NCI-H2227 (cell line): ENCODE measurements around the gene LCMT2.
A peak's percentile ranks its signal among the peaks of the same experiment; 100 is the strongest.

ENCODE experiments used
- DNase-seq: peaks from one replicate; lab custom pipeline; 2025; ENCODE audit not compliant: unreplicated experiment; lab: John Stamatoyannopoulos, UW

LCMT2 gene, protein sequence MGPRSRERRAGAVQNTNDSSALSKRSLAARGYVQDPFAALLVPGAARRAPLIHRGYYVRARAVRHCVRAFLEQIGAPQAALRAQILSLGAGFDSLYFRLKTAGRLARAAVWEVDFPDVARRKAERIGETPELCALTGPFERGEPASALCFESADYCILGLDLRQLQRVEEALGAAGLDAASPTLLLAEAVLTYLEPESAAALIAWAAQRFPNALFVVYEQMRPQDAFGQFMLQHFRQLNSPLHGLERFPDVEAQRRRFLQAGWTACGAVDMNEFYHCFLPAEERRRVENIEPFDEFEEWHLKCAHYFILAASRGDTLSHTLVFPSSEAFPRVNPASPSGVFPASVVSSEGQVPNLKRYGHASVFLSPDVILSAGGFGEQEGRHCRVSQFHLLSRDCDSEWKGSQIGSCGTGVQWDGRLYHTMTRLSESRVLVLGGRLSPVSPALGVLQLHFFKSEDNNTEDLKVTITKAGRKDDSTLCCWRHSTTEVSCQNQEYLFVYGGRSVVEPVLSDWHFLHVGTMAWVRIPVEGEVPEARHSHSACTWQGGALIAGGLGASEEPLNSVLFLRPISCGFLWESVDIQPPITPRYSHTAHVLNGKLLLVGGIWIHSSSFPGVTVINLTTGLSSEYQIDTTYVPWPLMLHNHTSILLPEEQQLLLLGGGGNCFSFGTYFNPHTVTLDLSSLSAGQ

DNA sequence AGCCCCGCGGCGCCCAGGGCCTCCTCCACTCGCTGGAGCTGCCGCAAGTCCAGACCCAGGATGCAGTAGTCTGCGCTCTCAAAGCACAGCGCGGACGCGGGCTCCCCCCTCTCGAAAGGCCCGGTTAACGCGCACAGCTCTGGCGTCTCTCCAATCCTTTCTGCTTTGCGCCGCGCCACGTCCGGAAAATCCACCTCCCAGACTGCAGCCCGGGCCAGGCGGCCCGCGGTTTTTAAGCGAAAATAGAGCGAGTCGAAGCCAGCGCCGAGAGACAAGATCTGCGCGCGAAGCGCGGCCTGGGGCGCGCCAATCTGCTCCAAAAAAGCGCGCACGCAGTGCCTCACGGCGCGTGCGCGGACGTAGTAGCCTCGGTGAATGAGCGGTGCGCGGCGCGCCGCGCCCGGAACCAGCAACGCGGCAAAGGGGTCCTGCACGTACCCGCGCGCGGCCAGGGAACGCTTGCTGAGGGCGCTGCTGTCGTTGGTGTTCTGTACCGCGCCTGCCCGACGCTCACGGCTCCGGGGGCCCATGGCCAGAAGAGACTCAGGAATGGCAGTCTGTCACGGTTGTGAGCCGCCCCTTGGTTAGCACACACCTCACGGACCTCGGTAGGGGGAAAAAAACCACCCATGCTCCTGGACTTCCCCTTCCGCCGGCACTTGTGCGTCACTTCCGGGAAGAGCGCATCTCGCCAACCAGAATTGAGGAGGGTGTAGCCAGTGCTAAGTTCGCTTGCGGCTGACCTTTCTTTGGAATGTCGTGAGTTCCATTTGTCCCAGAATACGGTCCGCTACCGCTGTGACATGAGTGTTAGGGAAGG is at the start of gene LCMT2:
TSS of gene LCMT2 (minus strand) at position 614 of the 820 bp plus-strand sequence. CDS start at position 530, 84 bp downstream.
- peak; percentile 92 for DNase-seq

DNA sequence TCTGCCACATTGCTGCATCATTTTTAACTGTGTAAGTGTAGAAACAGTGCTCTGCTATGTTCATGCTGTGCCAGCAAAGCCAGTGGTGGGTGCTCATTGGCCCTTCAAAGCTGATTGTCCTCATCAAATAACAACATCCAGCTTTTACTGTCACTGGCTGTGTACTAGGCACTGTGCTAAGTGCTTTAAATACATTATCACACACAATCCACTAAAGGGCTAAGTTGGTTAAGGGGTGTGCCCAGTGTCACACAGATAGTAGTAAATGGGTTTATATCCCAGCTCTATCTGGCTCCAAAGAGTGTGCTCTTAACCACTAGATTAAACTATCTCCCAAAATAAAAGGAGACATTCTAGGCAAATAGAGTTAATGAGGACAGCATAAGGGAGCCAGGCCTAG is 48.2 kb upstream of the LCMT2 start:
- no peak for DNase-seq

DNA sequence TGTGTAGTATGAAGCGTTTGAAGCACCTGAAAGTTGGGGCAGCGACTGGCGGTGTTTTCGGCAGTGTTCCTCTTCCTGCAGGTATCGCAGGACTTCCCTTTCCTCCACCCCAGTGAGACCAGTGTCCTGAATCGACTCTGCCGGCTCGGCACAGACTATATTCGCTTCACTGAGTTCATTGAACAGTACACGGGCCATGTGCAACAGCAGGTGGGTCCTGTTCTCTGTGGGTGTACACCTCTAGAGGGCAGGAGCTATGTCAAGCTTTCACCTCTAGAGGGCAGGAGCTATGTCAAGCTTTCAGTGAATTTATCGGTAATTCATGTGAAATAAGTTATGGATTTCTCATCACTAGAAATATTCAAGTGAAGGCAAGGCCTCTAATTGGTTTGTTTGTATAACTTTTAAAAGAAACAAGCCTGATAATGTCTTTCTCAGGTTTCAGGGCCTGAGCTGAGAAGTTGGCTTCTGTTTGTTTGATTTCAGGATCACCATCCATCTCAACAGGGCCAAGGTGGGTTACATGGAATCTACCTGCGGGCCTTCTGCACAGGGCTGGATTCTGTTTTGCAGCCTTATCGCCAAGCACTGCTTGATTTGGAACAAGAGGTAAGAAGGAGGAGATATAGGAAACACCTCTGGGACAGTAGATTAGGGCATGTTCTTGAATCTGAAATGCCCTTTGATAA is 45.8 kb upstream of the LCMT2 start:
- DNase-seq = peak; percentile 42

DNA sequence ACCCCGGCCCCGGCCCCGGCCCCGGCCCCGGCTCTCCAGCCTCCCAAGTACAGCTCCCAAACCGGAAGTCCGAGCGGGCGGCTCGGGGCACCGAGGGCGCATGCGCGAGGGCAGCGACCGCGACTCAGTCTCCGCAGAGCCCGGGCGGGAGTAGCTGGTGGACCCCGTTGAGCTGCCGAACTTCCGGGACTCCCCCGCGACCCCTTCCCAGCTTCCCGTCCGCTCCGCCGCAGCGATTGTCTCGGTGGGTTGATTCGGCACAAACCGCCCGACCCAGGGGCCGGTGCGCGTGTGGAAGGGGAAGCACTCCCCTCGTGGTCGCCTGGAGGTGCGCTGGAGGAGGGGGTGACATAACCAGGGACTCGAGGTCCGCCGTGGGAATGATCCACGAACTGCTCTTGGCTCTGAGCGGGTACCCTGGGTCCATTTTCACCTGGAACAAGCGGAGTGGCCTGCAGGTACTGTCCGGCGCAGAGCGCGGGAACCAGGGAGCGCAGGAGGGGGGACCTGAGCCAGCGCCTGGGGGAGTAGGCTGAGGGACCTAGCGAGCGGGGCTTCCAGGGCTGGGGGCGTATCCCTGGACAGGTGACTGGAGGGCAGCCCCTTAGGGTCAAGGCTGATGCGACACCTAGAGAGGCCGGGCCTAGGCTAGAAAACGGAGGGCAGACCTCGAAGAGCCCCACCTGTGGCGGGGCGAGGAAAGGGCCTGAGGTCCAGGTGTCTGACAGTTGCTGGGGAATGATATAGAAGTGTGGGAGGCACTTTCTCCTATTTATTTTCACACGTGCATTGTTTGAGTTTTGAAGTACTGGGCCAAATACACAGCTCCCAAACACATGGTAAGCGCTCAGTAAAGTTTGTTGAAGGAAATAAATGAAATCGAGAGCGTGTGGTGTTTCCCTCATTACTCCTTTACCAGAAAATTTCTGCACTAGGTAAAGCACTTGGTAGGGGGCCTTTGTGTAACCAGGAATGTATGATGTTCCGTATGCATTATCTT is 40.9 kb upstream of the LCMT2 start, which contains the start of the genes TUBGCP4 and ZSCAN29:
TSS of gene TUBGCP4 (plus strand) at position 127 of the 1,000 bp plus-strand sequence. CDS start at position 381, 254 bp downstream.
TSS of gene ZSCAN29 (minus strand) at position 69 of the 1,000 bp plus-strand sequence. CDS start 1,130 bp downstream, outside the sequence.
- DNase-seq = peak; percentile 88

DNA sequence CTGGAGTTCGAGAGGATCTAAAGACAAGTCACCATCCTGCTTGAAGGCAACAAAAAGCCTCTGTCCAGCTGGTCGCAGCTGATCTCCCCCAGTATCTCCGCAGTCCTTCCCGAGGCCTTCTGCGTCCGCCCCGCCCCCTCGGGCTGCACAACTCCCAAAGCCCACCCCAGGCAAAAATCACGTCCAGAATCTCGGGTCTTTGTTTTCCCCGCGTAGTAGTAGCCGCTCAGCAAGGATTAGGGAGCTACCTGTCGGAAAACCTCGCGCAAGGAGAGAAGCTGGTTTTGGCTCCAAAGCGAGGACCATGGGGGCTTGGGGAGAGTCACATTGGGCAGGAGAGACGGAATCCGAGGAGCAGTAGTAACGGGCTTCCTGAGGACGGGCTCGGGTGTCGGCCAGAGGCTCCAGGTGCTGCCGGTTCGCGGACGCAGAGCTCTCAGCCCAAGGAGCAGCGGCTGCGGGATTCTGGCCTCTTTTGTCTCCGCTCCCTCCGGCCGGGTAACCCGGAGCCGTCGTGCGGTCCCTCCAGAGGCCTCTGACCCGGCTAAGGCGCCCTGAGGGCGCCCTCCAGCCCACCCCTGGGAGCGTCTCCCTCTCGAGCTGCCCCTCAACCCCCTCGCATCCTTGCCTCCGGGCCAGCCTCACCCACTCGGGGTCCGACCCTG is 40.1 kb upstream of the LCMT2 start:
- peak; percentile 20 for DNase-seq

DNA sequence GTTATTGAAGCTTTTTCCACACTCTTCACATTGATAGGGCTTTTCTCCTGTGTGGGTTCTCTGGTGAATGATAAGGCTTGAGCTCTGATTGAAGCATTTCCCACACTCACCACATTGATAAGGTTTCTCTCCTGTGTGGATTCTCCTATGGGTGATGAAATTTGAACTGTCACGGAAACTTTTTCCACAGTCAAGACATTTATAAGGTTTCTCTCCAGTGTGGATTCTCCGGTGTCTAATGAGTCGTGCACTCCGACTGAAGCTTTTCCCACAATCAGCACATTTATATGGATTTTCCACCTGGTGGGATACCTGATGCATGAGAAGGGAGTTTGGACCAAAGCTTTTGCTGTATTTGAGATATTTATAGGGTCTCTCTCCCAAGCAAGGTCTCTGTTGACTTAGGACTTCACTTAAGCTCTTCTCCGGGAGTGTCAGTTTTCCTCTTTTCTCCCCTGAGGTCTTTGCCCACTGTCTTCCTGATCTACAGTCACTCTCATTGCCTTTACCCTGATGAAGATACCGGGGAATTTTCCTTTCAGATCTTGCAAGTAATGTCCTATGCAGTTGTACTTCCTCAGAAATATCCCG is 31.0 kb upstream of the LCMT2 start:
- DNase-seq = no peak

DNA sequence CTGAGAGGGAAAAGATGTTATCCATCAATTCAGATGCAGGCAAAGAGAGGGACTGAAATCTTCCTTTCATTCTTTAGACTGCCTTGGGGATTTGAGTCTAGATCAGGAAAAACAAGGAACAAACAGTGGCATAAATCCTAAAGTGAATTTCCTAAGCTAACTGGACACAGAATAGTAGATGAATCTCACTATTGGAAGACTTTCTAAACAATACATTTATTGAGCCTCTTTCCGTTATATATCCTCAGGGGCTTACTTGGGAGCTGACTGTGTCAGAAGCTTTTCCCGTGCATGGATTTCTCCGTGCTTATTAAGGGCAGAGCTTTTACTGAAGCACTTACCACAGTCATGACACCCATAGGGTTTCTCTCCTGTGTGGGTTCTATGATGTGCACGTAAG is 30.4 kb upstream of the LCMT2 start:
- DNase-seq = no peak

DNA sequence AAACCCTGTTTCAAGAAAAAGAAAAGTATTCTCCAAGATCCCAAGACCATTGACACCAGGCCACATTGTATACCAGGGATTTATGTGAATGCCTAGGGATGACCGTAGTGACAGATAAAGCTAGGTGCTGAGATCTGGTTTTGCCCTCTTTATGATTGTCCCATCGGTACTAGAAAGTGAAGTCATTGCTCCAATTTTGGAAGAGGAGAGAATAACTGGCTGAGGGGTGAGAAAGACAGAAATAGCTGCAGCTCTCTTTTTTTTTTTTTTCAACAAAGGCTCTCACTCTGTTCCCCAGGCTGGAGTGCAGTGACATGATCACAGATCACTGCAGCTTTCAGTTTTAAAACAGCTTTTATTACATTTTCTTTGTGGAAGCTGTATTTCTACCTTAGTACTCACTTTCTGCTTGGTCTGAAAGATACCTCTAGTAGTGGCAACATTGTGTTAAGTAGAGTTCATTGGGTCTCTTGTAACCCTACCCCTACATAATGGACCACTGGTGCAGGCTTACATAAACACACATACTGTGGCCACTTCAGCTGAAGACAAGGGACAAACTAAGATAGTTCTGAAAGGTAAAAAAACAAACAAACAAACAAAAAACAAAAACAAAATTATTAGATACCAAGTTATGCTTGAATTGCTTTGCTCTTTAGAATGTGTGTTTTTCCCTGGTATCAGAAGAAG is 22.5 kb upstream of the LCMT2 start:
- no peak for DNase-seq

DNA sequence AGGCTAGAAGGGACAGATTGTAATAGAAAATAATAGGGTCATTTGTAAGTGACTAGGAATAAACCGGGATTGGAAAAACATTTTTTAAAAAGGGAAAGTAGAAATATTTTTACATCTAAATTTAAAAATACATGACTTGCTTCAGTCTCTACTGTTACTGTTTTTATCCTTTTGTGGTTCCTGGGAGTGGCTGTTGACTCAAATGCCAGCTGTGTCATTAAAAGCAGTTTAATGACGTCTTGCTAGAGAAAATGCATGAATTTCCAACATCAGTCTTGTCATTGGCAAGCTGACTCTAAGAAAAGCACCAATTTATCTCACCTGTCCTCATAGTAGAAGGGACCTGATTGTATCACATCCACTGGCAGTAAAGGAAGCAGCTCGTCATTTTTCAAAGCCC is 16.7 kb upstream of the LCMT2 start:
- no peak for DNase-seq

DNA sequence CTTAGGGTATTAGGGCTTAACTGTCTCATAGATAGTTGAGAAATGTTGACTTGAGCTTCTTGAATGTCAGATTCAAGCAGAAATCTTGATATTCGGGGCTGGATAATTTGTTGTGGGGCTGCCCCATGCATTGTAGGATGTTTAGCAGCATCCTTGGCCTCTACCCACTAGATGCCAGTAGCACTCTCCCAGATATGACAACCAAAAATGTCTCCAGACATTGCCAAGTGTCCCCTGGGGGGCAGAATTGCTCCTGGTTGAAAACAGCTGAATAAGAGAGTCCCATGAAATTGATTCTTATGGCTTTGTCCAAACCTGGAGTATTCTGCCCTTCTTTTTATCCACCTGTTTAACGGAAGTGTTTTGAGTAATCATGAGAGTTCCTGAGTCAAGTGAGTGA is 15.9 kb upstream of the LCMT2 start:
- DNase-seq = no peak

DNA sequence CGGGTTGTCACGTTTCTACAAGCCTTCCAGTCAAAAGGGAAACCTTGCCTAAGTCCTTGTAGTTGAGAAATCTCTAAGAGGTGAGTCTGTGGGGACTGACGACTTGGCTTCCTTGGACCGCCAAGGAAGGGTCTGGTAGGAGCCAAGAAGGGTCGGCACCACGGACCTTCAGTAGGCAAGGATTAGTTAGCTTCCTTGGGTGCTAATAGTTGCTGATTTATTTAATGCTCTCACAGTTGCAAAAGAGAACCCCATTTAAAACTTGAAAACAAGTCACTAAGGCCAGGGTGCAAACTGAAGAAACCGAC is 361 bp upstream of the LCMT2 start:
- no peak for DNase-seq

DNA sequence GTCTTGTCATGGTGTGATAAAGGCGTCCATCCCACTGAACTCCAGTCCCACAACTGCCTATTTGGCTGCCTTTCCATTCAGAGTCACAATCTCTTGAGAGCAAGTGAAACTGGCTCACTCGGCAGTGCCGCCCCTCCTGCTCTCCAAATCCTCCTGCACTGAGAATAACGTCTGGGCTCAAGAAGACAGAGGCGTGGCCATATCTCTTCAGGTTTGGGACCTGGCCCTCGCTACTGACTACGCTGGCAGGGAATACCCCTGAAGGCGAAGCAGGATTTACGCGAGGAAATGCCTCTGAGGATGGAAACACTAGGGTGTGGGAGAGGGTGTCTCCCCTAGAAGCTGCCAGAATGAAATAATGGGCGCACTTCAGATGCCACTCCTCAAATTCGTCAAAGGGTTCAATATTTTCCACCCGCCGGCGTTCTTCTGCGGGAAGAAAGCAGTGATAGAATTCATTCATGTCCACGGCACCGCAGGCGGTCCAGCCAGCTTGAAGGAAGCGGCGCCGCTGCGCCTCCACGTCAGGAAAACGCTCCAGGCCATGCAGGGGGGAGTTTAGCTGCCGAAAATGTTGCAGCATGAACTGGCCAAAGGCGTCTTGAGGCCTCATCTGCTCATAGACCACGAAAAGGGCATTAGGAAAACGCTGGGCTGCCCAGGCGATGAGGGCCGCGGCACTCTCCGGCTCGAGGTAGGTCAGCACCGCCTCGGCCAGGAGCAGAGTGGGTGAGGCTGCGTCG is 985 bp downstream of the LCMT2 start:
- peak; percentile 48 for DNase-seq

DNA sequence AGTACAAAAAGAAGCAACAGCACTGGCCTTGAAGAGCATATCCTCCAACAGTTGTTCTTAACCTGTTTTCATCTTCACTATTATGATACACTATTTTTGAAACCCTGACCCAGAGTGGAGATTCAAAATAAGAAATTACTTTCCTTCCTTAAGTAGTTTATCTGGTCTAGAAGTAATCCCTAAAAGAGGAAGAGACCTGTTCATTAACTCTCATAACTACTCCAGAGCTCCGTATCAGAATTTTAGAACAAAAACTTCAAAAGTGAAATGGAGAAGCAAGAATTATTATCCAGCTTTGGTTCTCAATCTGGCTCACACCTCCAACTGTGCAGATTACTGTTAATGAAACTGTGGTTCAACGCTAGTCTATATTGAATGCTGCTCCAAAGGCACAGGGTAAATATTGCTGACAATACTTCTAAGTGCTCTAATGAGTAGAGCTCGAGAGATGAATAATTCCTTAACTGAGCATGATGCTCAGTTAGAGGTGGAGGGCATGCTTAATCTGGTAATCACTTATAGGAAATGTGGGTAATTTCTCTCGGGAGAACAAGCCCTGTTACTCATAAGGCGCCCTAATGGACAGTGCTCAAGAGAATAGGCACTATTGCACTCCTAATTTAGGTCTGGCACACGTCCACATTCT is 5.2 kb downstream of the LCMT2 start:
- DNase-seq = no peak

DNA sequence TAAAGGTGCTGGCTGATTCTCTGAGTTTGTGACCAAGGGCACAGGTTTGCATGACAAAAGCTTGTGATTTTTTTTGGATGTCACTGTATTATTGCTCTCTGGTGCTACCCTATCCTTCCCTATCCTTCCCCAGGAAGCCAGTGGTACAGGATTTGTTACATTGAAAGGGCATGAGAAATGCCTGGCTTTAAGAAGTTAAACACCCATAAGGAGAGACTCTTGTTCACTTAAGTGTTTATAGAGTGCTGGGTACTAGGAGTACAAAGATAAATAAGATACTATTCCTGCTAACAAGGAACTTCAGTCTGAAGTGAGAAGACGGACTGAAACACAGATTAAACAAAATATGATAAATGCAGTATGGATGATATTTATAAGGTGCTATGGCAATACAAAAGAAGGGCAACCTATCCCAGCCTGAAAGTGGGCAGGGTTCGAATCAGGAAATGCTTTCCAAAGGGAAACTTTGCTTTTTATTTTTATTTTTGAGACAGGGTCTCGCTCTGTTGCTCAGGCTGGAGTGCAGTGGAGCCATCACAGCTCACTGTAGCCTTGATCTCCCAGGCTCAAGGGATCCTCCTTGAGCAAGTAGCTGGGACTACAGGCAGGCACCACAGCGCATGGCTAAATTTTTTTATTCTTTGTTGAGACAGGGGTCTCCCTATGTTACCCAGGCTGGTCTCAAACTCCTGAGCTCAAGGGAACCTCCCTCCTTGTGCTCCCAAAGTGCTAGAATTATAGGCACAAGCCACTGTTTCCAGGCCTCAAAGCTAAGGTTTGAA is 11.2 kb downstream of the LCMT2 start:
- DNase-seq = no peak

DNA sequence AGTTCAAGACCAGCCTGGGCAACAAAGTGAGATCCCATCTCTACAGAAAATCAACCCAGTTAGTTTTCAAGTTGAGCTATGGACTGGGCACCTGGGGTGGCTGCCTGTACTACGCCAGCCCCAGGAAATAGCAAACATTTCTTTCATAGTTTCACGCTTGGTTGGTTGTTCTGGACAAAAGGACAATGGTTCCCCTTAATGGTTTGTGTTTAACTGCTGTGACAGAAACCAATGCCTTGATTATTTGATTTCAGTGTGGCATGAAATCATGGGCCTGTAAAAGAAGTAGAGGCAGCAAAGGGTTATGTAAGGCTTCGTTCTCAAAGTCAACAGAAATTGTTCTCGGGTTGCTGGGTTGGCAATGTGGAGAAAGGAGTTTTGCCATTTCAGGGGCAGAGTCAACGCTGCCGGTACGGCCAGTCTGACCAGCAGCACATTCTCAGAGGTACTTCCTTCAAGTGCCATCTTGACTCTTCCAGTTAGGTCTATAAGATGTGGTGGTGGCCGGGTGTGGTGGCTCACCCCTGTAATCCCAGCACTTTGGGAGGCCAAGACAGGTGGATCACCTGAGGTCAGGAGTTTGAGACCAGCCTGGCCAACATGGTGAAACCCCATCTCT is 12.7 kb downstream of the LCMT2 start:
- no peak for DNase-seq

DNA sequence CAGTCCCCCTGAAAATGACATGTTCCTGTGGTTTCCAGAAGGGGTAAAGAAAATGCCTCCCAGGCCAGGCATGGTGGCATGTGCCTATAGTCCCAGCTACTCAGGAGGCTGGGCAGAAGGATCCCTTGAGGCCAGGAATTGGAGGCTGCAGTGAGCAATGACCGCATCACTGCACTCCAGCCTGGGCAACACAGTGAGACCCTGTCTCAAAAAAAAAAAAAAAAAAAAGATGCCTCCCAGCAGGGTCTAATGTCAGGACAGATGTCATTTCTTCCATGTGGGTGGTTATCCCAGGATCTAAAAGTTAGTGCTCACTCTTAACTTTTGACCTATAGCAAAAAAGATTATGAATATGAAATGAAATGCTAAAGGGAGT is 13.4 kb downstream of the LCMT2 start:
- DNase-seq = no peak
